Common myeloid progenitor, CD34-positive (primary cell): Measurements from ENCODE around the gene TSSK3.
"Not testable (repeated sequence)": the region's sequence is repeated elsewhere in the genome, so short reads cannot be mapped to it uniquely, and the experiment has no call there.

Experiments
- CTCF ChIA-PET: fragments of 350-600 bp; sonication (Branson Sonifier 250); formaldehyde crosslinking; loops from one replicate; lab custom pipeline; 2021; ENCODE audit warnings: antibody characterized with exemption; lab: Charles Lee
- POLR2A ChIA-PET: fragments of 350-600 bp; sonication (Branson Sonifier 250); formaldehyde crosslinking; loops from one replicate; lab custom pipeline; 2021; ENCODE audit warnings: antibody characterized with exemption; lab: Charles Lee
- DNase-seq, 3 donors: peaks; one replicate each; pipeline versions ENCODE4 v3.0.0 to v3.0.0-alpha.2; 2013
- H3K27ac ChIP-seq, 2 experiments: 1 replicate in 1 of 2; 2 replicates in 1 of 2; pipeline ENCODE4 v1.7.0; 2013; ENCODE audit warnings: inconsistent platforms in 2 of 2, low read length in 2 of 2, mild to moderate bottlenecking in 2 of 2, low read depth in 1 of 2, moderate library complexity in 1 of 2; ENCODE audit not compliant: severe bottlenecking in 2 of 2, insufficient read depth in 1 of 2, poor library complexity in 1 of 2
- H3K27me3 ChIP-seq, 5 experiments: replicated peaks in 2 of 5; 1 replicate in 3 of 5; 2 replicates in 2 of 5; pipeline versions ENCODE4 v1.6.1 to v1.7.0; 2013; ENCODE audit warnings: low read length in 4 of 5, mild to moderate bottlenecking in 2 of 5, moderate library complexity in 2 of 5, inconsistent platforms in 1 of 5; ENCODE audit not compliant: insufficient read depth in 5 of 5, control insufficient read depth in 4 of 5
- H3K36me3 ChIP-seq, 4 experiments: 1 replicate in 2 of 4; 2 replicates in 2 of 4; pipeline versions ENCODE4 v1.6.1 to v1.7.0; 2013; ENCODE audit warnings: low read length in 3 of 4, control low read depth in 1 of 4, mild to moderate bottlenecking in 1 of 4; ENCODE audit not compliant: control insufficient read depth in 4 of 4, insufficient read depth in 4 of 4
- H3K4me1 ChIP-seq, 4 experiments: 1 replicate in 3 of 4; 2 replicates in 1 of 4; pipeline versions ENCODE4 v1.6.1 to v1.7.1; 2013; ENCODE audit warnings: low read length in 3 of 4, mild to moderate bottlenecking in 3 of 4, control low read depth in 1 of 4, inconsistent platforms in 1 of 4, moderate library complexity in 1 of 4; ENCODE audit not compliant: control insufficient read depth in 4 of 4, insufficient read depth in 4 of 4; ENCODE audit errors: control extremely low read depth in 1 of 4
- H3K4me3 ChIP-seq, 7 experiments: 1 replicate in 4 of 7; 2 replicates in 3 of 7; pipeline versions ENCODE4 v1.5.1 to v1.7.0; 2013; ENCODE audit warnings: mild to moderate bottlenecking in 7 of 7, low read length in 6 of 7, moderate library complexity in 6 of 7, inconsistent platforms in 2 of 7, low read depth in 2 of 7, control low read depth in 1 of 7; ENCODE audit not compliant: insufficient read depth in 4 of 7, control insufficient read depth in 1 of 7; ENCODE audit errors: extremely low read depth in 1 of 7
- H3K9me3 ChIP-seq, 5 experiments: 1 replicate in 4 of 5; 2 replicates in 1 of 5; pipeline versions ENCODE4 v1.6.1 to v1.7.1; 2013; ENCODE audit warnings: low read length in 4 of 5, mild to moderate bottlenecking in 2 of 5, inconsistent platforms in 1 of 5, low read depth in 1 of 5, moderate library complexity in 1 of 5; ENCODE audit not compliant: control insufficient read depth in 4 of 5, insufficient read depth in 2 of 5; ENCODE audit errors: control extremely low read depth in 1 of 5
- WGBS: methylation state at CpG from one replicate; pipeline ENCODE4 v1.1.5; 2013; ENCODE audit not compliant: insufficient coverage; 5-methylcytosine and 5-hydroxymethylcytosine counted together

TSSK3 gene

DNA sequence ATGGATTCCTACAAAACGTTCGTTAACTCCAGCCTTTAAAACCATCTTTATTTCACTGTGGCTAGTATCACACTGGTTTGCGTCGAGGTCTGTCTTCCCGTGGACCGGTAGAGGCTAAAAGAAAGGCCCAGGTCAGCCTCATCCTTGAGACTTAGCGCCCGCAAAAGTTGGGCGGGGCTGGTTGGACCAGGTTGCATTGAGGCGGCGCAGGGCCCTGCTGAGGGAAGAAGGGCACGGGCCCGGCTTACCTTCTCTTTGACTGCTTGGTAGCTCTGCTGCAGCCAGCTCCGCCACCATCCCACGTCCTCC lies 31.4 kb downstream of the TSSK3 start:
- H3K4me1 ChIP-seq: peaks cover 14 to 29% (median 26%) of the 10 kb centered on the region in 4 experiments
- H3K4me3 ChIP-seq: peak overlapping the region; percentile 57 to 91 (median 84)
- POLR2A ChIA-PET: interaction anchor here (0.5 to 1.8 kb wide), 6 partner anchors 17 to 720 kb away, joined by 3 to 8 read pairs (median 3); partner anchors contain the start of gene MARCKSL1
- H3K27ac ChIP-seq: peak overlapping the region; percentile 91 to 98
- WGBS: 4% methylated on average over 11 of the region's 15 CpGs
- CTCF ChIA-PET: interaction anchor here (1.0 to 1.9 kb wide), 5 partner anchors 9 to 21 kb away, joined by 3 to 9 read pairs (median 4); no protein-coding TSS in a partner anchor
- no peaks in the 10 kb centered on the region for H3K27me3 ChIP-seq
- peaks cover 2 to 24% (median 16%) of the 10 kb centered on the region in 4 experiments for H3K36me3 ChIP-seq
- no peaks in the 10 kb centered on the region for H3K9me3 ChIP-seq
- DNase-seq: peak in 1 of 3 donors; percentile 49

DNA sequence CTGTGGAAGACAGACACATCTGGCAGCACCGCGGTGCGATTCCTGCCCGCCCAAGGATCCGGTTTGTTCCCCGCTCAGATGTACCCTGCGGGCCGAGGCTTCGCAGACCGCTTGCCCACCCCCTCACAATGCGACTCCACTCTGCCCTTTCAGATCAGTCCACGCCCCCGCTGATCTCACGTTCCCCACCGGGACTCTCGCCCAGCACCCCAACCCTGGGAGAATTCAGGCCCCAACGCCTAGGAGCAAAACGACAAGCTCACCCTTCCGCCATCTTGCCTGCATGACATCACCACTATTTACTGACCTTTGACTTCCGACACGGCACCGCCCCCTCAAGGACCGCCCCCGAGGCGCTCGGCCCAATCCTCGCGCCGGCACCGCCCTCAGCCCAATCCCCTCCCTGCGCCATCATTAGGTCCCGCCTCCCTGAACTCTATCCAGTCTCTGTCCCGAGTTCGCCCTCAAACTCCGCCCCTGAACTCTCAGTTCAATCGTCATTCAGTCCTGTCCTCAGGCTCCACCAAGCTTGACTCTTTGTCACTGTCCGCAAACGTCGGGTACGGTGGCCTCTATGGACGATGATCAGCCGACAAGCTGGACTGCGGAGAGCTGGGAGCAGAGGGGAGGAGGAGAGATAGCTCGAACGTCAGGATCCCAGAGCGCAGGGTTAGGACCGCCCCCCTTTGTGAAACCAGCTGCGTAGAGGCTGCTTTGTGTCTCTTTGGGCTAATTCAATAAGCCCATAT lies 32.0 kb downstream of the TSSK3 start, which contains the start of gene BSDC1:
TSS of gene BSDC1 (minus strand) at position 301 of the 749 bp plus-strand sequence. CDS start at position 274, 27 bp downstream.
- peak; percentile 98 to 99 (median 99) for DNase-seq
- POLR2A ChIA-PET: interaction anchor here (0.5 to 1.8 kb wide), 9 partner anchors 17 to 719 kb away, joined by 3 to 8 read pairs (median 3); partner anchors contain the start of gene MARCKSL1
- Histone ChIP-seq H3K27me3 (no peaks in the 10 kb centered on the region), H3K4me1 (peaks cover 14 to 29% (median 26%) of the 10 kb centered on the region in 4 experiments), H3K4me3 (peak within 1 kb of the TSS; percentile 57 to 91 (median 84)), H3K27ac (peak within 1 kb of the TSS; percentile 91 to 98), H3K36me3 (peaks cover 2 to 21% (median 15%) of the 10 kb centered on the region in 4 experiments), H3K9me3 (no peaks in the 10 kb centered on the region)
- CTCF ChIA-PET: interaction anchor here (1.0 to 1.9 kb wide), 5 partner anchors 9 to 22 kb away, joined by 3 to 9 read pairs (median 4); no protein-coding TSS in a partner anchor
- WGBS: 0% methylated on average over 45 of the region's 48 CpGs

DNA sequence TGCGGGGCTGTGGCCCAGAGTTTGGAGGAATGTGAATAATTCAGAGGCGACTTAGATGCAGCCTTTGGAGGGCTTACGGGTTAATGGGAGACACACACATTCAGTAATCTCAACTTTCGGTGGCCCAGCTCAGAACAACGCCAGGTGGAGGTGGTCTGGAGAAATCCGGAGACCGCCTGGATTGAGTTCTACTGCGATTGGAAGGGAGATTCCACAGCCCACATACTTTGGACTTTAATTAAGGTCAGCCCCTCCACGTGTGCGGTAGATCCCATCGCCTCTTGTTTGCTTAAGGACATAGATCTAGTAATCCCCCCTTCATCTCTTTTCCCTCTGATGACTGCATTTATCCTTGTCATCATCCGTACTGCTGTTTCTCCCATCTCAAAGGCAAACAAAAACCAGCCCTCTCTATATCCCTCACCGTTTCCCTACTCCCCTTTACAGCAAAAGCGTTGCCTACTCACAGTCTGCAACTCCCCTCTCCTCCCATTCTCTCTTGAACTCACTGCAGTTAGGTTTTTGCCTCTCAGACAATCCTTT lies 32.6 kb downstream of the TSSK3 start:
- Histone ChIP-seq H3K36me3 (peaks cover under 1 to 16% (median 12%) of the 10 kb centered on the region in 4 experiments), H3K9me3 (no peaks in the 10 kb centered on the region), H3K27ac (peak overlapping the region; percentile 80 to 98), H3K4me1 (peaks cover 14 to 29% (median 26%) of the 10 kb centered on the region in 4 experiments), H3K27me3 (no peaks in the 10 kb centered on the region), H3K4me3 (peak overlapping the region; percentile 57 to 91 (median 84))
- 0% methylated on average over 12 of the region's 14 CpGs for WGBS
- DNase-seq: no peak
- ChIA-PET POLR2A (interaction anchor here (0.6 to 1.8 kb wide), 3 partner anchors 18 to 139 kb away, joined by 4 to 8 read pairs (median 4); partner anchors contain the start of gene MARCKSL1), CTCF (interaction anchor here (1.4 to 1.9 kb wide), 2 partner anchors 10 to 18 kb away, joined by 3 to 9 read pairs; no protein-coding TSS in a partner anchor)

DNA sequence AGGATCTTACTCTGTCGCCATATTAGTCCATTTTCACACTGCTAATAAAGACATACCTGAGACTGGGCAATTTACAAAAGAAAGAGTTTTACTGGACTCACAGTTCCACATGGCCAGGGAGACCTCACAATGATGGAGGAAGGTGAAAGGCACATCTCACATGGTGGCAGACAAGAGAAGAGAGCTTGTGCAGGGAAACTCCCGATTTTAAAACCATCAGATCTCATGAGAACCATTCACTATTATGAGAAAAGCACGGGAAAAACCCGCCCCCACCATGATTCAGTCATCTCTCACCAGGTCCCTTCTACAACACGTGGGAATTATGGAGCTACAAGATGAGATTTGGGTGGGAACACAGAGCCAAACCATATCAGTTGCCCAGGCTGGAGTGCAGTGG lies 34.2 kb downstream of the TSSK3 start:
- H3K4me1 ChIP-seq: peaks cover 12 to 27% (median 25%) of the 10 kb centered on the region in 4 experiments
- CTCF ChIA-PET: interaction anchor here (0.8 to 1.7 kb wide), 2 partner anchors 17 to 22 kb away, joined by 3 read pairs; no protein-coding TSS in a partner anchor
- H3K4me3 ChIP-seq, H3K9me3 ChIP-seq, H3K27me3 ChIP-seq, POLR2A ChIA-PET, DNase-seq, H3K27ac ChIP-seq, H3K36me3 ChIP-seq: not testable (repeated sequence)
- 100% methylated on average over 3 of the region's 5 CpGs for WGBS

DNA sequence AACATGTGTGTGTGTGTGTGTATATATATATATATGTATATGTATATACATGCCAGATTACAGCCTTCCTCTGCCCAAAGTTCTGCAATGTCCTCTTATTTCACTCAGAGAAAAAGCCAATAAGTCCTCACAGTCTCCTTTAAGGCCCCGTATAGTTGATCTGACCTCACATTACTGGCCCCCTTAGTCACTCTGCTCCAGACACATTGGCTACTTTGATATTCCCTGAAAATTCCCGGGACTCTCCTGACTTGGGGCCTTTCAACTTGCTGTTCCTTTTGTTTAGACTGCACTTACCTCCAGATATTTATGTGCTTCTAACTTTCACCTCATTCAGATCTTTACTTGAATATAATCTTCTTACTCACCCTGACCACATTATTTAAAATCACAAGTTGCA lies 36.1 kb downstream of the TSSK3 start:
- no peak overlapping the region for H3K4me3 ChIP-seq
- no peaks in the 10 kb centered on the region for H3K27me3 ChIP-seq
- H3K36me3 ChIP-seq: no peaks in the 10 kb centered on the region
- 100% methylated on average over 2 of the region's 2 CpGs for WGBS
- POLR2A ChIA-PET: interaction anchor here (0.6 kb wide), 1 partner anchor 478 kb away, joined by 3 read pairs; no protein-coding TSS in a partner anchor
- no peaks in the 10 kb centered on the region for H3K9me3 ChIP-seq
- H3K4me1 ChIP-seq: peaks cover 4 to 13% (median 12%) of the 10 kb centered on the region in 4 experiments
- no peak for DNase-seq
- CTCF ChIA-PET: interaction anchor here (1.1 to 1.4 kb wide), 2 partner anchors 8 to 11 kb away, joined by 3 to 4 read pairs; no protein-coding TSS in a partner anchor
- no peak overlapping the region for H3K27ac ChIP-seq

DNA sequence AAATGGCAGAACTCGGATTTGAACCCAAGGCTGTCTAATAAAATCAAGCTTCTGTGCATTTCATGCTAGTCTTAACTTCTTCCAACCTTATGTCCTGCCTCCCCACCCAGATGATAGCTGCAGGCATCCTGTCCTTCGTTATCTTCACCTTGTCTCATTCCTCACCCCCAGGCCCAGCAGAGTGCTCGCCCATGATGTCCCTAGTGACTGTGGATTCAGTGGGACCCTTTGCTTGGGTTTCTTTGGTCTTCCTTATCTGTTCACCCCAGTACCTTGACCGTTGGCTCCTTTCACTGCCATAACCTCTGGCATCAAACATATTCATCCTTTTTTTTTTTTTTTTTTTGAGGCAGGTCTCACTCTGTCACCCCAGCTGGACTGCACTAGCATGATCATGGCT lies 37.5 kb downstream of the TSSK3 start:
- POLR2A ChIA-PET: no interaction called here
- 90% methylated on average over 4 of the region's 4 CpGs for WGBS
- H3K9me3 ChIP-seq: no peaks in the 10 kb centered on the region
- peaks cover 0 to 3% (median 0%) of the 10 kb centered on the region in 5 experiments for H3K27me3 ChIP-seq
- peaks cover 0 to 7% (median 6%) of the 10 kb centered on the region in 4 experiments for H3K4me1 ChIP-seq
- peak in 1 of 3 donors; percentile 36 for DNase-seq
- H3K27ac ChIP-seq: no peak overlapping the region
- H3K36me3 ChIP-seq: no peaks in the 10 kb centered on the region
- CTCF ChIA-PET: interaction anchor here (0.7 to 3.9 kb wide), 12 partner anchors 8 to 473 kb away, joined by 3 to 18 read pairs (median 3); partner anchors contain the start of gene LCK
- no peak overlapping the region for H3K4me3 ChIP-seq
